GOT3 (cell line): Measurements from ENCODE around the gene FAM180A.
"Not testable (repeated sequence)": the region's sequence is repeated elsewhere in the genome, so short reads cannot be mapped to it uniquely, and the experiment has no call there.

Source experiments
- DNase-seq: peaks from one replicate; lab custom pipeline; 2025; ENCODE audit warnings: mixed read lengths; lab: John Stamatoyannopoulos, UW

FAM180A gene

DNA sequence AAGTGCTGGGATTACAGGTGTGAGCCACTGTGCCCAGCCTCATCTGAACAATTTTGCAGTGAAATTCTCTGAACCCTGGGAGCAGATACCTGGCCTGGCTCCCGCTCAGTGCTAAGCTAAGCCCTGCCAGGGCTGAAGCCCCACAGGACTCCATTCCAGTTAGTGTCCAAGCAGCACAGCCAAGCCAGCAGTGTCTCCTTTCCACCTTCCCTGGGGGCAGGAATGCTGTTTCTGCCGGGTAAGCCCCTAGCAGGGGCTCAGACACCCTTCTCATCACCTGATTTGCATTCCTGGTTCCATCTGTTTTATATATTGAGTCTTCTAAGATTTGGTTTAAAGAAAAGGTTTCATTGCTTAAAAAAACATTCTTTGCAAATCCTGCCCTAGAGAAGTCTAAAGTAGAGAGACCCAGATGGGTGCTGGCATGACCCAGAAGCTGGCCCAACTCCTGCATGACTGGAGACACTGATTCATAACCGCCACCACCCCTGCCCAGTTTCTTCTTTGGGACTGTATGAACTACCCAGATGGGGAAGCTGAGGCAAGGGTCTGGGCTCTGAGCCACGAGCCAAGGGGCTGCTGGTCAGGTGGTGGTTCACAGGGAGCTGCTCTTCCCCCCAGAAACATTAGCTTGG lies 34.7 kb downstream of the FAM180A start:
- no peak for DNase-seq

DNA sequence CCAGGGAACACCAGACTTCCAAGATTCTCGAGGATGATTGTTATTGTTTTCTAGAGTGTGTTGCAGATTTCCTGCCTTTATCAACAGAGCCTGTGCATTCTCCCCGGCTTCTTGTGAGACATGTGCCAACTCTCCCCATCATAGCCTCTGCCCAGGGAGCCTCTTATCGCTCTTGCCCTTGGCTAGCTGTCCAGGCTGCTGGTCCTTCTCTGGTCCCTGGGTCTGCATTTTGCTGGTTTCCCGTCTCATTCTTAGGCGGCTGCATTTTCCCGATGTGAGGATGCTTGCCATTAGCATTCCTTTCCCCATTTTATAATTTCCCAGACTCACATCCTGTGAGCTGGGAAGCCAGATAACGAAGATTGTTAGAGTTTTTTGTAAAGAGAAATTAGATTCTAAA lies 35.8 kb downstream of the FAM180A start:
- no peak for DNase-seq

DNA sequence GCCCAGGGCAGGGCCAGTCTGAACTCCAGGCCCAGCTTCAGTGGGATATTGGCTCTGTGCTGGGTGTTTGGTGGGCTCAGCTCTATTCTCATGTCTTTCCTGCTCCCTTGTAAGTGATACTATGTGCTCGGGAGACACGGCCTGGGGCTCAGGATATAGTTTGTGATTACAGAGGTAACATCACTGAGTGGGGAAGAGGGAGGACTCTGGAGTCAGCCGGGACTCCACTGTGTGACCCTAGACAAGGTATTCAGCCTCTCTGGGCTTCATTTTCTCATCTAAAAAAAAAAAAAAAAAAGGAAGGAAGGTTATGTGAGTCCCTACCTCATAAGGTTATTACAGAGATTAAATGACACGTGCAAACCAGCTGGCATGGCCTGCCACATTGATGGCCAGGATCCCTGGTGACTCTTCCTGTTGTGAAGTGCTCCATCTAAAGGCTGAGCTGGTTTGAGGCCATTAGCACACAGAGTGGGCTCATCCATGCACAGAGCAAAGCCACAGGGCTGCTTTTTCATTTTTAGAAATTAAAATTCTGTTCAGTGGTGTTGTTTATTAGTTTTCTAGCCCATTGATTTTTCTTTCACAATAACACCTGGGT lies 36.3 kb downstream of the FAM180A start:
- no peak for DNase-seq

DNA sequence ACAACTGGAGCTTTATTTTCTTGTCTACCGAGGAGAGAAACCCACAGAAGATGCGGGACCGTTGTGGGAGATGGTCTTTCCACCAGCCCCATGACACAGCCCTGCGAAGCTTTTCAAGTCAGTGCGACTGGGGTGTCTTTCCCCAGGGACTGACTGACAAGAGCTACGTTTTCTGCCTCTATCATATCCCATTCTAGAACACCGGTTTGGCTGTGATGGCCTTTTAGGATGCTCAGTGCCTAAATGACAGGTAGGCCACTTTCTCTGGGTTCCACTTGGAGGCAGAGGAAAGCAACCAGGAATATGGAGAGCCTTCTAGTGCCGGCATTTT lies 37.5 kb downstream of the FAM180A start:
- DNase-seq, result no peak

- DNase-seq, result no peak
Observed at GRCh38 chr7:135710417-135711138, 38.0 kb downstream of the FAM180A start.

DNA sequence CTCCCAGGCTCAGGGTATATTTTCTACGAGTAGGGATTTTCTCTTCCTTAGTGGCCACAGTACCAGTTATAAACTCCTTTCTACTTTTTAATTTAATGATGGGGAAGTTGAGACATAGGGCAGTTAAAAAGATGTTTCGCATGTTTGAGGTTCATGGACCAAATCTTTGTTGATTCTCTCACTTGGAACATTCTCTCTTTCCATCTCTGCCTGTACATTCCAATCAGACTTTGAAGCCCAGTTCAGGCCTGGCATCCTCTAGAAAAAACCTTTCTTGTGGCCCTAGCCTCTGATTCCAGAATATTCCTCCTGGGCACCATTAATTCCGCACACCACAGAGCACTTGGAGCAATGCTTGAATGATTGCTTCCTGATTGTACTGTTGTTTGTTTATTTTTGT lies 39.1 kb downstream of the FAM180A start:
- DNase-seq, result no peak

DNA sequence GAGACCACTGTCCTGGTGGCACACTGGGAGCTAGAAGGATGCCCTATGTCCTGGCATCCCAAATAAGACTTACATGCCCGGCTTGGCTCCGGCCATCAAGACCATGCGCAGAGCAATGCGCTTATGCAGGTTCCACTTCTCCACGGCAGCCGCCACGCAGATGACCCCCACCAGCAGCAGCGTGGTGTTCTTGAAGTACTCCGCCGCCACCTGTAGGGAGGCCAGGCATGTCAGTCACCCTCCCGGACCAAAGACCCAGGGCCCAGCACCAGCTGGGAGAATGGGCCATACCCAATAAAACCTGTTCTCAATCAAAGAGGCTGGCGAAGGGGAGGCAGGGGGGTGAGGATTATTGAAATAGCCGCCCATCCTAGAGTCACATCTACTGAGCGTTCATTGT lies 40.6 kb downstream of the FAM180A start:
- DNase-seq, result no peak

- DNase-seq, result no peak
Observed at GRCh38 chr7:135707570-135707966, 41.0 kb downstream of the FAM180A start.

DNA sequence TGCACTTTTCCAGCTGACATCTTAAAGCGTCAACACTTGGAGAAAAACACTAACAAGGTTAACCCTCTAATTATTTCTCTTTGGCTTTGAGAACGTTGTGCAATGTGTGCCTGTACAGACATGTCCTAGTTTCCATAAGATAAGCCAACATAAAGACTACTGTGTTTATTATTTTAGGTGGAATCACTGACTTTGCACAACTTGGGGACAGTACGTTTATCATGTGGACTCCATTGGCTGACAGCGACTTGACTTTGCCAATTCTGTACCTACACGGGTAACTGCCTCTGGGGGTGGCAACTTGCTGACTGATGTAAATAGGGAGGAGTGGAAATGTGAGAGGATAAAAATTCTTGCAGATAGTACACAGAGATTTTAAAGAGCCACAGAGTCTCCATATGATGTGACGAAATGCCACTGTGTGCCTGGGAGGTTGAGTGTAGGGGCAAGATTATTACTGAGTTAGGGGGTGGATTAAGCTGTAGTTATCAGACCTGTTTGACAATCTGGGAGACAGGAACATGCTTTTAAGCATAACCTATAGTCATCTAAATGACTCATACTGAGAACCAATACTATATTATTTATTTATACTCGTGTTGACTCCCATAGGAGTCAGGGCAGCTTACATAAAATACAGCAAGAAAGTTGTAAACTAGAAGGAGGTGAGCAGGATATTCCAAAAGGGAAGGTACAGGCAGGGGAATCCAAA lies 41.6 kb downstream of the FAM180A start:
- no peak for DNase-seq

DNA sequence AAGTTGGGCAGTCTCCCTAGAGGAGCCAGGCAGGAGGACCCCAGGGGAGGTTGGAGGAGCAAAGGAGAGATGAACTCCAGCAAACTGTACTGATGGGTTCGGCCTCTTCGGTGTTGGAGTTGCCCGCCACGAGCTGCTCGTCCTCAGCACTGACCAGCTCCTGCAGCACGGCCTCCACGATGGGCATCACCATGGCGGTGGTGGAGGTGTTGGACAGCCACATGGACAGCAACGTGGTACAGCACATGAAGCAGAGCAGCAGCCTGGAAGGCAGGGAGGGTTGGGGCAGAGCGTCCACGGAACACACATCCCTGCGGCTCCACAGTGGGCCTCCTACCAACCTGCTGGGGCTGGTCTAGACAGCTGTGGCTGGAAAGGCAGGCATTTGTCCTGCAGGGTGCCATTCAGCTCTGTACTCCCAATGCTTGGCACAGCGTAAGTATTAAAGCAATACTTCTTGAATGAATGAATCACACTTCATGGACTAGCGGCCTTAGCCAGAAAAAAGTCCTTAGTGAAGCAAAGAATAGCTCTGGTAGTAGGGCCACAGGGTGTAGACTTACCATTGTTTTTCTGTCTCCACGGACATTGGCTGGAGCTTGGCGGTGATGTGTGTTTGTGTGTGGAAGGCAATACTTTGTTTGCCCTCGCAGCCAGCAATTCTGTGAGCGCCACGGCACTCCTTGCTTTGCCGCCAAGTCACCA lies 42.4 kb downstream of the FAM180A start:
- no peak for DNase-seq

DNA sequence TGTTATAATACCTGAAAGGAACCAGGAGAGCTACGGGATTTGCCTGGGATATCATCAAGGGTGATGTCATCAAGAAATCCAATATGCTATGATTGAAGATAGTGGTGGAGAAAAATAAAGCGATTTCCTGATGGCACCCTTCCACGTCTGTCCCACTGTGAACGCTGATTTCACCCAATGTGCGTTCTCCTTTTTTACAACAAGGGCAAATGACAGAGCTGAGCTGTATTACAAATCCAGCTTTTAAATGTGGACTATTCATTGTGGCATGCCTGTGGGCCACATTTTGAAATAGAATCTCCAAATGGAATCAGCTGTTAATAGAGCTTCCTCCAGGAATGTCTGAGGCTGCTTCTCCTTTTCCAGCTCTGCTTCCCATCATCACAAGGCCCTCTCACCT lies 43.9 kb downstream of the FAM180A start:
- no peak for DNase-seq

DNA sequence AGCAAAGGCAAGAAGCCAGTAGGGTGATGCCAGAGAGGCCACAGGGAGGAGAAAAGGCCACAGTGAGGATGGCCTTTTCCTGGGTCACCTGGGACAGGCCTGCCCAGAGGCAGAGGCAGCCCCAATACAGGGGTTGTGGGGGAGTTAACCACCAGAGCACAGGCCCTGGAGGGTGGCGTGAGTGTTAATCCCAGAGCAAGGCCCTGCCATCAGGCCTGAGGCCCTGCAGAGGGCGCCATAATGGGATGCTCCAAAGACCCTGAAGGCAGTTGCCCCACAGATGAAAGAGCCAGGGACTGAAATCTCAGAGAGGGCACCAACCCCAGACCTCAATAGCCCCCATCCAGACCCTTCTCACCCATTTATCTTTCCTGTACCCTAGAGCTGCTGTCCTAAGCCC lies 44.5 kb downstream of the FAM180A start:
- no peak for DNase-seq

GRCh38 chr7:135697276-135698049 lies 51.1 kb downstream of the FAM180A start:
- DNase-seq, result no peak

GRCh38 chr7:135693558-135693957 lies 55.1 kb downstream of the FAM180A start:
- DNase-seq, result no peak

DNA sequence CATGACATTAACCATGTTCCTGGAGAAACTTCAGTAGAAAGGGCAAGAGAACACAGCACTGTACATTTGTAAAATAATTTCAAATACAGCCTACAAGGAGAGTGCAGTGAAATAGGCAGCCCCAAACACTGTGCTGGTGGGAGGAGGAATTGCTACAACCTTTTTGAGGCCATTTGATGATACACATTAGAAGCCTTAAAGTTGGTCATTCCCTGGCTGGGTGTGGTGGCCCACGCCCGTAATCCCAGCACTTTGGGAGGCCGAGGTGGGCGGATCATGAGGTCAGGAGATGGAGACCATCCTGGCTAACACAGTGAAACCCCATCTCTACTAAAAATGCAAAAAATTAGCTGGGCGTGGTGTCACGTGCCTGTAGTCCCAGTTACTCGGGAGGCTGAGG lies 56.0 kb downstream of the FAM180A start:
- DNase-seq, result not testable (repeated sequence)

GRCh38 chr7:135692055-135692454 lies 56.6 kb downstream of the FAM180A start:
- DNase-seq, result no peak

GRCh38 chr7:135690566-135690965 lies 58.0 kb downstream of the FAM180A start:
- DNase-seq, result no peak

GRCh38 chr7:135687466-135687865 lies 61.1 kb downstream of the FAM180A start:
- no peak for DNase-seq

DNA sequence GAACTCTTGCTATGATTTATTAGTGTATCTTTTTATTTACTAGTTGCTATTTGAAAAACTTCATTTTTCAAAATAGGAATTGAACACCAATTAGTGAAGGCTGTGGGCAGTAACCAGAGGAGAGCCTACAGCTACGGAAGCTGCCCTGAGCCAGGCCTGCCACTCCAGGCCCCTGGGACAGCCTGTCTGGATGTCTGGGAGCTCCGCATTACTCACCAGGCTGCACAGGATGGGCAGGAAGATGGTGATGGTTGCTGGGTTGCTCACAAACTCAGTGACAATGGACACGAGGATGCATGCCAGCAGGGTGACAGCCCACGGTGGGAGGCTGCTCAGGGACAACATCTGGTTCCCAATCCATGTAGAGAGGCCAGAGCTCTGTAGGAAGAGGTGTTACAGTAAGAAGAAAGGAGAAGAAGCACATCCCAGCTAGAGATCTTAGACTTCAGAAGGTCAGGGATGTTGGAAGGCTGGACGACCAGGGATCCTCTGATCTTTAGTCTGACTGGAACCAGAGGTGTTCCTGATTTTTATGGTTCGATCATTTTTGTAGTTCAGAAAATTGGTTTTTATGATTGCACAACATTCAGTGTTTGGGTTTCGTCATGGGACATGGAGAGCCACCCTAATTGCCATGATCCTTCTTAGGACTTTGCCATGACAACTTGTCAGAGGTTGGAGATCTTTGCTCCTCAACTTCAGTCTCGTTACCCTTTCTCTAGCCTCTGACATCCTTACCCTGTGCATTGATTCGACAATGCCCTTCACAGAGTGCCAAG lies 63.1 kb downstream of the FAM180A start:
- no peak for DNase-seq

- DNase-seq, result no peak
Observed at GRCh38 chr7:135684699-135685098, 63.9 kb downstream of the FAM180A start.

GRCh38 chr7:135684136-135684535 lies 64.5 kb downstream of the FAM180A start:
- DNase-seq, result no peak
